ENCODE results near the gene NRARP. TPM values are rescaled to one million over a fixed set of nuclear protein-coding genes. Genes with fewer than 3 reads are reported as not detected.

NRARP gene
- total RNA-seq, 1 donor from 2014 or later, result 170 TPM

DNA sequence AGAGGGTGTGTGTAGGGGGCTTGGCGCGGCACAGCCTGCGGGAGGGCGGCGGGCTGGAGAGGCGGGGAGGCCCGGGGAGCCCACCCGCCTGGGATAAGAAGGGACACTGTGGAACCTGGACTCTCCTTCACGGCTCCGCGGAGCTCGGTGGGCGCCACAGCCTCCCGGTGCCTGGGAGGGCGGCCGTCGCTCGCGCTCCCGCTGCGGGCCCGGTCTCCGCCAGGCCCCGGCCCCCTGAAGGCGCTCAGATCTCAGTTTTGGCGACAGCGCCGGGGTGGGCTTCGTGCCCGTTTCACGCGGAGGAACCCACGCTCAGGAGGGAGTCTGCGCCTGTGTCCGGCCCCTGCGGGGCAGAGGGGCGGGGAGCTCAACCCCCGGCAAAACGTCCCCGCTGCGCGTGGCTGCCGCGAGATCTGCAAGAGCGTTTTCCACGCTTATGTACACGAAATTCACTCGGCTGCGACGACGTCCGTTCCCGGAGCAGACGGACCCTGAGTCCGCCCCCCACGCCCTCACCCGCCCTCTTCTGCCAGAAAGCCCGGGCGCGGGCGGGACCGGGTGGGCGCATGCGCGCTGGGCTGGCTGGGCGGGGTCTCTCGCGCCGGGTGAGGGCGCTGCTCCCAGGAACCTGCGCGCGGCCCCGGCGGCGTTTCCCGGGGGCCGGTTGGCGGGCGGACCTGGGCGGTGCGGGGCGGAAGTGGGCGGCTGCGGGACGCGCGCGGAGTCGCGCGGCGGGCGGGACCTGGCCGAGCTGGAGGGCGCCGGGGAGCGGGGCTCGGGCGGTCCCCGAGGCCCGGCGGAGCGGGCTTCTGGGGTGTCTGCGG, 47.2 kb downstream of the NRARP start, which contains the start of gene NELFB:
Gene NELFB (plus strand): TSS at position 704 of the 824 bp plus-strand sequence.
- Mint-ChIP-seq H3K9me3 (ENCODE audit: unreplicated experiment) (no peaks in the 10 kb centered on the region), H3K27ac (ENCODE audit: unreplicated experiment) (peak within 1 kb of the TSS; percentile 67), H3K4me3 (ENCODE audit: unreplicated experiment) (peak within 1 kb of the TSS; percentile 95), H3K4me1 (ENCODE audit: unreplicated experiment) (peaks cover 13% of the 10 kb centered on the region), H3K36me3 (ENCODE audit: low read depth, unreplicated experiment) (no peaks in the 10 kb centered on the region), H3K27me3 (ENCODE audit: unreplicated experiment) (peaks cover 6% of the 10 kb centered on the region)
- DNase-seq (ENCODE audit: low spot score), result peak; percentile 90
- TF ChIP-seq, protein P1, sequence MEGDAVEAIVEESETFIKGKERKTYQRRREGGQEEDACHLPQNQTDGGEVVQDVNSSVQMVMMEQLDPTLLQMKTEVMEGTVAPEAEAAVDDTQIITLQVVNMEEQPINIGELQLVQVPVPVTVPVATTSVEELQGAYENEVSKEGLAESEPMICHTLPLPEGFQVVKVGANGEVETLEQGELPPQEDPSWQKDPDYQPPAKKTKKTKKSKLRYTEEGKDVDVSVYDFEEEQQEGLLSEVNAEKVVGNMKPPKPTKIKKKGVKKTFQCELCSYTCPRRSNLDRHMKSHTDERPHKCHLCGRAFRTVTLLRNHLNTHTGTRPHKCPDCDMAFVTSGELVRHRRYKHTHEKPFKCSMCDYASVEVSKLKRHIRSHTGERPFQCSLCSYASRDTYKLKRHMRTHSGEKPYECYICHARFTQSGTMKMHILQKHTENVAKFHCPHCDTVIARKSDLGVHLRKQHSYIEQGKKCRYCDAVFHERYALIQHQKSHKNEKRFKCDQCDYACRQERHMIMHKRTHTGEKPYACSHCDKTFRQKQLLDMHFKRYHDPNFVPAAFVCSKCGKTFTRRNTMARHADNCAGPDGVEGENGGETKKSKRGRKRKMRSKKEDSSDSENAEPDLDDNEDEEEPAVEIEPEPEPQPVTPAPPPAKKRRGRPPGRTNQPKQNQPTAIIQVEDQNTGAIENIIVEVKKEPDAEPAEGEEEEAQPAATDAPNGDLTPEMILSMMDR (IDR thresholded peaks at IDR 0.05; ENCODE audit: unreplicated experiment), result no peak

DNA sequence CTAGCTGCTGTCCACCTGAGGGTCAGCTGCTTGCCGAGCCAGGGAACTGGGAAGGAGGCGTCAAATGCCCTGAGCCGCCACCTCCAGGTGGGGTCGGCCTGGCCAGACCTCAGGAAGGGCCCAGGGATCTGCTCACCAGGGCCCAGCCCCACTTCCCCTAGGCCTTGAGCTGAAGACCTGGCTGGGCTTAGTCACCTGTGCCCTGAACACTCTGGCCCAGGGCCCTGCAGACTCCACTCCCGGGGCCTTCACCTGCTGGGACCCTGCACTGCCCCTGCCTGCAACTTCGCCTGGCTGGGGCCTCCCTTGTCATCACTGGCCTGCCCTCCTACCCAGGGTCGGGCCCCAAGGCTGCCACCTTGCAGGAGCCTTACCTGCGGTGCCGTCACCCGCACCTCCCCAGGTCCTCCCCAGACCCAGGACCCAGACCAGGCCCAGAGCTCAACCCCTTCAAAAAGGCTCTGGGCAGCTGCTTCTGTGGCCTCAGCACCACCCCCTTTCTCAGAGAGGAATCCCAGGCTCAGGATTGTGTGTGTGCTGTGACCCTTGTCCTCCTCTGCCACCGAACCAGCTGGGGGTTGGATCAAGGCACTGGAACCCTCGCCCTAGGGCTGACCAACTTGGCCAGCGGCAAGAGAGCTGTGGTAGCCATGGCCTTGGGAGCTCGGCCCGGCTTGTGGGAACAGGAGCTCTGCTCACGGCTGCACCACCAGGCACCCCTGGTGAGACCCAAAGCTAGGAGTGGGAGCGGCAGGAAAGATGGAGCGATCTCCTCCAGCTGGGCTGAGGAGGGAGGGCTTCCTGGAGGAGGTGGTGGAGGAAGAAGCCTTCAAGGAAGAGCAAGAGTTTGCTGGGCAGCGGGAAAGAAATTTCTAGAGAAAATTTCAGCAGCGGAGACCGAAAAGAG, 48.1 kb downstream of the NRARP start:
- peaks cover 13% of the 10 kb centered on the region for H3K4me1 Mint-ChIP-seq (ENCODE audit: unreplicated experiment)
- TF ChIP-seq, protein P1 (IDR thresholded peaks at IDR 0.05; ENCODE audit: unreplicated experiment), result no peak
- DNase-seq (ENCODE audit: low spot score), result no peak
- peaks cover 6% of the 10 kb centered on the region for H3K27me3 Mint-ChIP-seq (ENCODE audit: unreplicated experiment)
- H3K27ac Mint-ChIP-seq (ENCODE audit: unreplicated experiment), result peak overlapping the region; percentile 67
- peak overlapping the region; percentile 92 for H3K4me3 Mint-ChIP-seq (ENCODE audit: unreplicated experiment)
- no peaks in the 10 kb centered on the region for H3K9me3 Mint-ChIP-seq (ENCODE audit: unreplicated experiment)
- no peaks in the 10 kb centered on the region for H3K36me3 Mint-ChIP-seq (ENCODE audit: low read depth, unreplicated experiment)

DNA sequence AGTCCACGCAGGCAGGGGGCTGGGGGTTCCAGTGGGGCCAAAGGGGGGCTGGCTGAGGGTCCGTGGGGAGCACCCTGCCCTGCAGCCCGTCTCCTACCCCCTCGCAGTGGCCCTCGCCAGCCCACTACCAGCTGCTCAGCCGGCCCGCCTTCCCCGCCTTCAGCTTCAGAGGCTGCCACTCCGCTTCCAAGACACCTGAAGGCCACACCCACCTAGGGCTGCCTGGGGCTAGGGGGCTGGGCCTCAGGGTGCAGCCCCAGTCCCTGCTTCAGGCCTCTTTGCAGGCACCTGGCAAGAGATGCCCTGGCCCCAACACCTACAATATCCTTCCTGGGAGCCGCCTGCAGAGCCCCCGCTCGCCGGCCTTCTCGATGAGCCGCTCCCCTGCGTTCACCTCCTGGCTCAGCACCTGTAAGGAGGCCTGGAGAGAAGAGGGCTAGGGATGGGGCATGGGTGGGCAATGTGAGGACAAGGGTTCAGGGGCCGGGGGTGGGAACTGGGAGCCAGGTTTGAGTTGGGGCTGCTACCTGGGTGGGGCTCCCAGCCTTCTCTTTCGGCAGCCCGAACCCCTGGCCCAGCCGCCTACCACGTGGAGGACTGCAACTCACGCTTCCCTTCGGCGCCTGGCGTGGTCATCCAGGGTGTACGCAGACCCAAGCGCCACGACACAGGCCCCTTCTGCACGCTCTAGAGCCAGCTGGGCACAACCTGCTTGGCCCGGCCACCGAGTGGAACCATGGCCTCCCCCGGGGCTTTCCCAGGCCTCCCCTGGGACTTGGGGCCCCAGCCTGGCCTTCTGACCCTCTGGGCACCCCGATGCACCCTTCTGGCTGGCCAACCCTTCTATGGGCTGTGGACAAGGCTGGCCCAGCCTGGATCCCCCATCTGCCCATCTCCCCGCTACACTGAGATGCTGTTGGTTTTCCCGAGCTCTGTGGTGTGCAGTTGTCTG, 49.2 kb downstream of the NRARP start:
- H3K9me3 Mint-ChIP-seq (ENCODE audit: unreplicated experiment), result no peaks in the 10 kb centered on the region
- TF ChIP-seq, protein P1 (IDR thresholded peaks at IDR 0.05; ENCODE audit: unreplicated experiment), result no peak
- H3K4me1 Mint-ChIP-seq (ENCODE audit: unreplicated experiment), result peaks cover 13% of the 10 kb centered on the region
- H3K27me3 Mint-ChIP-seq (ENCODE audit: unreplicated experiment), result peaks cover 6% of the 10 kb centered on the region
- no peaks in the 10 kb centered on the region for H3K36me3 Mint-ChIP-seq (ENCODE audit: low read depth, unreplicated experiment)
- DNase-seq (ENCODE audit: low spot score), result no peak
- H3K27ac Mint-ChIP-seq (ENCODE audit: unreplicated experiment), result no peak overlapping the region
- no peak overlapping the region for H3K4me3 Mint-ChIP-seq (ENCODE audit: unreplicated experiment)

DNA sequence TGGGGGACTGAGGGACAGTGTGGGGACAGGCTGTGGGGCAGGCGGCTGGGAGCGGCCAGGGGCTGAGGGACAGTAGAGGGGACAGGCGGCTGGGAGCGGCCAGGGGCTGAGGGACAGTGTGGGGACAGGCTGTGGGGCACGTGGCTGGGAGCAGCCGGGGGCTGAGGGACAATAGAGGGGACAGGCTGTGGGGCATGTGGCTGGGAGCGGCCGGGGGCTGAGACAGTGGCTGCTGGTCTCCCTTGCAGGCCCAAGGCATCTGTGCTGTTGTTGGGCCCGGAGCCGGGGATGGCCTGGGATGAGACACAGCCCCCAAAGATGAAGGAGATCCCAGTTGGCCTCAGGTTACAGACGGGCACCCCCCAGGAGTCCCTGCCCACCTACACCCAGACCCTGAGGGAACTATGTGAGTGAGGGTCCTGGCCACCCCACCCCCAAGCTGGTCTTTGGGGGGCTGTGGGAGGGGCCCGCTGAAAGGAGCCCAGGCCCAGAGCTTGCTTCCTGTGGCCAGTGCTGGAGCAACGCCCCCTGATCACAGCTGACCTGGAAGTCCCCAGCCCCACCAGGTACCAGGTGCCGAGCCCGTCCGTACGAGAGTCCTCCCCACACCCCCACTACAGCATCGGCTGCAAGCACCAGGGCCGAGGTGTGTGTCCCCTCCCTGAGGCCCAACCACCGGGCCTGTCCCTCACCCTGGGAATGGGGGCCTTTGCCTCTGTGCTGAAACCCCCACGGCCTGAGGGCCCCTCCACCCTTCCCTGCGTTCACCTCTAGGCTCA, 50.4 kb downstream of the NRARP start:
- Mint-ChIP-seq H3K9me3 (ENCODE audit: unreplicated experiment) (no peaks in the 10 kb centered on the region), H3K27me3 (ENCODE audit: unreplicated experiment) (peaks cover 4% of the 10 kb centered on the region), H3K4me3 (ENCODE audit: unreplicated experiment) (no peak overlapping the region), H3K36me3 (ENCODE audit: low read depth, unreplicated experiment) (no peaks in the 10 kb centered on the region), H3K27ac (ENCODE audit: unreplicated experiment) (no peak overlapping the region), H3K4me1 (ENCODE audit: unreplicated experiment) (peaks cover 10% of the 10 kb centered on the region)
- DNase-seq (ENCODE audit: low spot score), result no peak
- TF ChIP-seq, protein P1 (IDR thresholded peaks at IDR 0.05; ENCODE audit: unreplicated experiment), result no peak
